Parathyroid adenoma (tissue), 2 donors: ENCODE data around the gene CMTM1.

Experiments
- H2AFZ ChIP-seq: fragments of 300-600 bp; sonication (generic); one replicate; pipeline ENCODE4 v1.7.0; 2017; ENCODE audit warnings: antibody characterized with exemption, mild to moderate bottlenecking
- H3K27ac ChIP-seq: fragments of 300-600 bp; sonication (generic); one replicate; pipeline ENCODE4 v1.7.0; 2017
- H3K27me3 ChIP-seq: fragments of 300-600 bp; sonication (generic); one replicate; pipeline ENCODE4 v1.7.0; 2017; ENCODE audit warnings: low read length; ENCODE audit not compliant: control insufficient read depth, insufficient read depth
- H3K36me3 ChIP-seq: fragments of 300-600 bp; sonication (generic); one replicate; pipeline ENCODE4 v1.7.0; 2017; ENCODE audit warnings: low read length; ENCODE audit not compliant: control insufficient read depth, insufficient read depth
- H3K4me1 ChIP-seq: fragments of 300-600 bp; sonication (generic); one replicate; pipeline ENCODE4 v1.7.0; 2017; ENCODE audit warnings: control low read depth
- H3K4me2 ChIP-seq: fragments of 300-600 bp; sonication (generic); one replicate; pipeline ENCODE4 v1.7.0; 2017; ENCODE audit warnings: low read length
- H3K4me3 ChIP-seq: fragments of 300-600 bp; sonication (generic); one replicate; pipeline ENCODE4 v1.7.0; 2017; ENCODE audit warnings: low read depth, low read length
- H3K79me2 ChIP-seq: fragments of 300-600 bp; sonication (generic); one replicate; pipeline ENCODE4 v1.7.0; 2017; ENCODE audit warnings: control low read depth
- H3K9ac ChIP-seq: fragments of 300-600 bp; sonication (generic); one replicate; pipeline ENCODE4 v1.7.0; 2017; ENCODE audit warnings: mild to moderate bottlenecking
- H3K9me3 ChIP-seq: fragments of 300-600 bp; sonication (generic); one replicate; pipeline ENCODE4 v1.7.0; 2017; ENCODE audit warnings: low read length; ENCODE audit not compliant: control insufficient read depth
- TF ChIP-seq, protein P1 (sequence below): fragments of 300-600 bp; sonication (generic); IDR thresholded peaks from one replicate; pipeline ENCODE4 v1.7.0; 2017; ENCODE audit warnings: antibody characterized with exemption, mild to moderate bottlenecking
- donor health status: primary hyperparathyroidism.

The CMTM1 gene

DNA sequence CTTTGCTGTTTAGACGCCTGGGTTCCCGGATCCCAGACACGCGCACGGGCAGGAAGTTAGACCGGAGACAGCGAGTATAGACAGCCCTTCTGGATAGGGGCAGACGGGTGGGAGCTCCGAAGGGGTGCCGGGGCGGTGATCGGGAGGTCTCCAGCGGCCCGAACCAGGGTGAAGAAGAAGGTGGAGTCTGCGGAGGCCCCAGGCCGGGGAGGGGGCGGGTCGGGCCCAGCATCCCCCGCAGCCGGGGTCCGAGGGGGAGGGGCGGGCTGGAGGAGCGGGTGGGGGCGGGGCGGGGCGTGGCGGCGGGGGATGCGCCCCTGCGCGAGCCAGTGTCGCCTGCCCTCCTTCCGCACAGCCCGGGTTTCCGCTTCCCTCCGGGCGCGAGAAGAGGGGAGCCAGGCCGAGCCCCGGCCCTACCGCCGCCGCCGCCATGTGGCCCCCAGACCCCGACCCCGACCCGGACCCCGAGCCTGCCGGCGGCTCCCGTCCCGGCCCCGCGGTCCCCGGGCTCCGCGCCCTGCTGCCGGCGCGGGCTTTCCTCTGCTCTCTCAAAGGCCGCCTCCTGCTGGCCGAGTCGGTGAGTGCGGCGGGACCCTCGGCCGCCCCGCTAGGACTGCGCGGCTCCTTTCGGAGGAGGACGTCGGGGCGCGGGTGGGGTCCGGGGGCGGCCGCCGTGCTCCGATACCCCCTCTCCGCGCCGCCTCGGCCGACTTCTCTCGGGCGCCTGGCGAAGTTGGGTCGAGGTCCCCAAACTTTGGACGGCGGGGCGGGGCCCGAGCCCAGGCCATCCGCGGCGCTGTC lies 38.3 kb downstream of the CMTM1 start, which contains the start of gene CMTM3:
Gene CMTM3, plus strand, starts transcription at position 329 of the 801 bp plus-strand sequence. Its CDS starts 102 bp downstream, at position 431.
- H3K36me3 ChIP-seq, result no peaks in the 10 kb centered on the region
- H3K4me1 ChIP-seq, result peaks cover 15% of the 10 kb centered on the region
- peak within 1 kb of the TSS; percentile 36 for H3K27ac ChIP-seq
- H3K9me3 ChIP-seq, result no peaks in the 10 kb centered on the region
- H3K79me2 ChIP-seq, result no peaks in the 10 kb centered on the region
- H3K4me3 ChIP-seq, result peak within 1 kb of the TSS; percentile 52
- peak within 1 kb of the TSS; percentile 84 for H2AFZ ChIP-seq
- TF ChIP-seq, protein P1, sequence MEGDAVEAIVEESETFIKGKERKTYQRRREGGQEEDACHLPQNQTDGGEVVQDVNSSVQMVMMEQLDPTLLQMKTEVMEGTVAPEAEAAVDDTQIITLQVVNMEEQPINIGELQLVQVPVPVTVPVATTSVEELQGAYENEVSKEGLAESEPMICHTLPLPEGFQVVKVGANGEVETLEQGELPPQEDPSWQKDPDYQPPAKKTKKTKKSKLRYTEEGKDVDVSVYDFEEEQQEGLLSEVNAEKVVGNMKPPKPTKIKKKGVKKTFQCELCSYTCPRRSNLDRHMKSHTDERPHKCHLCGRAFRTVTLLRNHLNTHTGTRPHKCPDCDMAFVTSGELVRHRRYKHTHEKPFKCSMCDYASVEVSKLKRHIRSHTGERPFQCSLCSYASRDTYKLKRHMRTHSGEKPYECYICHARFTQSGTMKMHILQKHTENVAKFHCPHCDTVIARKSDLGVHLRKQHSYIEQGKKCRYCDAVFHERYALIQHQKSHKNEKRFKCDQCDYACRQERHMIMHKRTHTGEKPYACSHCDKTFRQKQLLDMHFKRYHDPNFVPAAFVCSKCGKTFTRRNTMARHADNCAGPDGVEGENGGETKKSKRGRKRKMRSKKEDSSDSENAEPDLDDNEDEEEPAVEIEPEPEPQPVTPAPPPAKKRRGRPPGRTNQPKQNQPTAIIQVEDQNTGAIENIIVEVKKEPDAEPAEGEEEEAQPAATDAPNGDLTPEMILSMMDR, result peak; percentile 52
- no peak within 1 kb of the TSS for H3K9ac ChIP-seq
- no peaks in the 10 kb centered on the region for H3K27me3 ChIP-seq
- H3K4me2 ChIP-seq, result peak within 1 kb of the TSS; percentile 68

DNA sequence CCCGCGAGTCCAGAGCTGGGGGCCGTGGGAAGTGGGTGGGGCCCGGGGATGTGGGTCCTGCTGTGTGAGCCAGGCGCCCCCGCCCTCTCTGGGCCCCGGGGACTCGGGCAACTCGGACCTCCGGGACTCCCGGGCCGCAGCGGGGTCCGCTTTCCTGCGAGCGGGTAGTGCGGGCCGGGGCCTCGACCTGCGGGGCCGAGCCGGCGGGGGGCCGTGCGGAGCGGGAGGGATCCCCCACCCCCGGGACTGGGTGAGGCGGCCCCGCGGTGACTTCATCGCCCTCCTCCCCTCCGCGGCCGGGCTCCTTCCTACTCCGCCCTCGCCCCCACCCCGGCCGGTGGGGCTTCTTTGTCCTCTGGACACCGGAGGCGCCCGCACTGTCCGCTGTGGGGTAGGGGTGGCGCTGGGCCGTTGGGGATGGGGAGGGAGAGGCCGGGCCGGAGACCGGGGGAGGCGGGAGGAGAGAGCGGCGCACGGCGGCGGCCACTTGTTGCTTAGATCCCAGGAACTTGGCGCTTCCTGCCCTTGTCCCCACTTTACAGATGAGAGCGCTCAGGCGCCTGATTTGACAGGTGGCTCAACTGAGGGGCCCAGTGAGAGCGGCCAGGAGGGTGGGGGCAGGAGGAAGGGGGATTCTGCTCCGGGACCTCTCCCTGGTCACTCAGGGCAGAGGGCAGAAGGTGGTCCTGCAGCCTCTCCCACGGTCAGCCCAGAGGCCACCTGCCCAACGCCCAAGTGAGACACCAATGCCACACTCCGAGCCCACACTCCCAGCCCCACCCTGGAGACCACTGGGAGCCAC lies 39.1 kb downstream of the CMTM1 start:
- no peaks in the 10 kb centered on the region for H3K36me3 ChIP-seq
- peaks cover 15% of the 10 kb centered on the region for H3K4me1 ChIP-seq
- H3K4me2 ChIP-seq, result peak overlapping the region; percentile 68
- peak overlapping the region; percentile 84 for H2AFZ ChIP-seq
- H3K9ac ChIP-seq, result no peak overlapping the region
- H3K27me3 ChIP-seq, result no peaks in the 10 kb centered on the region
- H3K79me2 ChIP-seq, result no peaks in the 10 kb centered on the region
- peak overlapping the region; percentile 52 for H3K4me3 ChIP-seq
- H3K9me3 ChIP-seq, result no peaks in the 10 kb centered on the region
- peak overlapping the region; percentile 36 for H3K27ac ChIP-seq
- TF ChIP-seq, protein P1, result peak; percentile 5

DNA sequence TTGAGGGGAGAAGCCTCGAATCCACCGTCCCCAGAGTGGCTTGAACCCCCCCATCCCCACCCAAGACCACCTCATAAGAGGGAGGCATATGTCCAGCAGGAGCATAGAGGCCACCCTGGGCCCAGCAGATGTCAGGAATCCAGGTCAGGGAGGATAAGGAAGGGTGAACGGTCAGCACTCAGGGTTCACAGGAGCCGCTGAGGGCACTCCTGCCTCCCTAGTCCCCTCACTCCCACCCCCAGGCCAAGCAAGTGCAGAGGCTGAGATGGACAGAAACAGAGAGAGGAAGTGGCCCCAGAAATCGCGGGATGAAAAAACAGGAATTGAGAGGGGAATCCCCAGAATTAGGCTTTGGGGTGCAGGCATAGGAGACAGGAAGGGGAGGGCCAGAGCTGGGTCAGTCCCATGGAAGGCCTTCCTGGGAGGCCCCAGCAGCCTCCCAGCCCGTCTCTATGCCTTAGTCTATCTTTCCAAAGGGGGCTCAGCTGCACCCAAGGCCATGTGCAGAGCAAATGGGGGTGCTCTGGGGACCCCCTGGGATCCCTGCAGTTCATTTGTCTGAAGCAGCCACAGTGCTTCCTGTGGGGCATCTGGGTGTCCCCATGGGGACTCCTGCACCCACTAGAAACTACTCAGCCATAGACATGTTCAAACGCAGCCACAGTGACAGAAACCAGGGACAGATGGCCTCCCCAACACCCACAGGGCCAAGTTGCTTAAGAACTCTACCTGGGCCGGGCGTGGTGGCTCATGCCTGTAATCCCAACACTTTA lies 39.9 kb downstream of the CMTM1 start:
- Histone ChIP-seq H3K4me2 (no peak overlapping the region), H3K27me3 (no peaks in the 10 kb centered on the region), H3K9me3 (no peaks in the 10 kb centered on the region), H3K4me1 (peaks cover 15% of the 10 kb centered on the region), H3K79me2 (no peaks in the 10 kb centered on the region), H3K4me3 (no peak overlapping the region), H3K36me3 (no peaks in the 10 kb centered on the region), H3K9ac (no peak overlapping the region), H2AFZ (no peak overlapping the region), H3K27ac (no peak overlapping the region)
- TF ChIP-seq, protein P1, result no peak

DNA sequence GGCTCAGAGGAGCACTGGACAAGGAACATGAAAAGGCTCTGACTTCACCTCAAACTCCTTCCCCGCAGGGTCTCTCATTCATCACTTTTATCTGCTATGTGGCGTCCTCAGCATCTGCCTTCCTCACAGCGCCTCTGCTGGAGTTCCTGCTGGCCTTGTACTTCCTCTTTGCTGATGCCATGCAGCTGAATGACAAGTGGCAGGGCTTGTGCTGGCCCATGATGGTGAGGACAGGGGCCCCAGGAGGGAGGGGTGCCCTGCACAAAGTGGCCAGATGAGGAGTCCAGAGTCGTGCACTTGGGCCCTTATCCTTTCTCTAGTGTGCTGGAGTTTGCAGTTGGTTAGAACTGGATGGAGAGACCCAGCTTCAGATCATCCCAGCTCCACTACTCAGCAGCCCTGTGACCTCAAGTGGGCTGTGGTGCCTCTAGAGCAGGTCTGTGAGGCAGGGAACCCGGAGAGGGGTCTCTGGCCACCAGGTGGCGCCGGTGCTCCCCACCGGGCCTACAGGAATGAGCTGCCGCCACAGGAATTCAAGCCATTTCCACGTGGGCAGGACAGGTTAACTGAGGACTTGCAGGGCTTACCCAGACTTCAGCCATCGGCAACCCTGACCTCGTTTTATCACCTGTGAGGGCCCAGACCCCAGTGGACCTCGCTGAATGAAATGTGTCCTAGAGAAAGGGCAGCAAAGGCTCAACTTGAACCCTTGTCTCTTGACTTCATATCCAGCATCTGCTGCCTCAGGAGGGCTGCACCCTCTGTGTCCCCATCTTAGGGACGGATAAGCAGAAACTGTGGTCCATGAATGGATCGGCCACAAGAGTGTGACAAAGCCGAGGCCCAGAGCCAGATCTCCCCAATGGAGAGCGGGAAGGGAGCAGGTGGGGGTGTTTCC lies 42.3 kb downstream of the CMTM1 start:
- peaks cover 15% of the 10 kb centered on the region for H3K4me1 ChIP-seq
- TF ChIP-seq, protein P1, result peak; percentile 94

More for the DNA sequence above, 42.3 kb downstream of the CMTM1 start:
- Histone ChIP-seq H3K4me2 (no peak overlapping the region), H3K27me3 (no peaks in the 10 kb centered on the region), H3K79me2 (peaks cover 6% of the 10 kb centered on the region), H3K27ac (peak overlapping the region; percentile 32), H3K9me3 (no peaks in the 10 kb centered on the region), H3K4me3 (no peak overlapping the region), H3K9ac (no peak overlapping the region), H3K36me3 (no peaks in the 10 kb centered on the region), H2AFZ (no peak overlapping the region)
